AG09309 (cell line): ENCODE results near the gene OOEP.

Source experiments
- DNase-seq: peaks from one replicate; pipeline ENCODE4 v3.0.0-alpha.2; 2010; ENCODE audit warnings: low read depth
- H3K4me3 ChIP-seq: 2 replicates; pipeline ENCODE4 v1.5.1; 2011; ENCODE audit warnings: mild to moderate bottlenecking, low read depth, low read length, moderate library complexity; ENCODE audit not compliant: control insufficient read depth
- TF ChIP-seq, protein P1 (sequence below): IDR thresholded peaks from 2 replicates; pipeline ENCODE4 v1.5.1; 2011; ENCODE audit warnings: mild to moderate bottlenecking, low read depth, low read length, inconsistent platforms; ENCODE audit not compliant: insufficient read depth, control insufficient read depth; ENCODE audit errors: missing control alignments

OOEP gene

DNA sequence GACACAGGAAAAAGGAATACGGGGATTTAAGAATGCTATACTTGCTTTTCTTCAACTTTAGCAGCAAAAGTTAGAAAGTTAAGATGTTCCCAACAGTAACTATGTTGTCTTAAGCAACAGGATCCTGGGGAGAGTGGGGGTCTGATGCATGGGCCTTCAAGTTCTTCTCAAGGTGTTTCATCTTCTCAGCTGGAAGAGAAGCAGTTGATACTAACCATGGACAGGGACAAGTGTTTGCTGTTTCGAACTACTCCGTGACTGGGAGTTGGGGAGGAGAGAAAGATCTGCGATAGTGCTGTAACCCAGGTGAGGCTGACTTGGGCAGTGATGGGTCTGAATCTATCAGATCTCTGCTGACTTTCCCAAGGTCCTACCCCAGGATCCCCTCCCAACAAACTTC is 1.0 kb downstream of the OOEP start:
- H3K4me3 ChIP-seq: no peak overlapping the region
- DNase-seq: no peak
- TF ChIP-seq, protein P1, sequence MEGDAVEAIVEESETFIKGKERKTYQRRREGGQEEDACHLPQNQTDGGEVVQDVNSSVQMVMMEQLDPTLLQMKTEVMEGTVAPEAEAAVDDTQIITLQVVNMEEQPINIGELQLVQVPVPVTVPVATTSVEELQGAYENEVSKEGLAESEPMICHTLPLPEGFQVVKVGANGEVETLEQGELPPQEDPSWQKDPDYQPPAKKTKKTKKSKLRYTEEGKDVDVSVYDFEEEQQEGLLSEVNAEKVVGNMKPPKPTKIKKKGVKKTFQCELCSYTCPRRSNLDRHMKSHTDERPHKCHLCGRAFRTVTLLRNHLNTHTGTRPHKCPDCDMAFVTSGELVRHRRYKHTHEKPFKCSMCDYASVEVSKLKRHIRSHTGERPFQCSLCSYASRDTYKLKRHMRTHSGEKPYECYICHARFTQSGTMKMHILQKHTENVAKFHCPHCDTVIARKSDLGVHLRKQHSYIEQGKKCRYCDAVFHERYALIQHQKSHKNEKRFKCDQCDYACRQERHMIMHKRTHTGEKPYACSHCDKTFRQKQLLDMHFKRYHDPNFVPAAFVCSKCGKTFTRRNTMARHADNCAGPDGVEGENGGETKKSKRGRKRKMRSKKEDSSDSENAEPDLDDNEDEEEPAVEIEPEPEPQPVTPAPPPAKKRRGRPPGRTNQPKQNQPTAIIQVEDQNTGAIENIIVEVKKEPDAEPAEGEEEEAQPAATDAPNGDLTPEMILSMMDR: no peak

DNA sequence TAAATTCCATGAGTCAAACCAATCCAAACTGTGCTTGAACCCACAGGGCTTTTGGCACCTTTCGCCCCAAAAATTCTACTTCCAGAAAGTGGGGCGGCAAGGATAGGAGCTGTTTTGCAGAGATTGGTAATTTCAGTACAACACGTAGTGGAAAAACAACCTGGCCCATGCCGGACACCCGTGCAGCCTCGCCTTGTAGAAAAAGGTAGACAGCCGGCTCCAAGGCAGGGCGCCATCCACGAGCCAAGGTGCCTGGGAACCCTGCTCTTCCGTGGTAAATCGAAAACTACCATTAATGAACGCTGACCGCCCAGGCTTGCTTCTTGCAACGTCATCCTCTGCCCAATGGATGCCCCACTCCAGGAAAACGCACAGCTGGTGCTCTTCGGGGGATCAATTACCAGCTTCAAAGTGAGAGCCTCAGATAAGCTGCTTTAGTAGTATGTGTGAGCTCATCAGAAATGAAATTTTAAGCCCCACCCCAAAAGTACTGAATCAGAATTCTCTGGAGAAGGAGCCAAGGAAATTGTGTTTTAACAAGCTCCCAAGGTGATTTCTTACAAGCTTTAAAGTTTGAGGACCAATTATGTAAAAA is 1.8 kb downstream of the OOEP start:
- H3K4me3 ChIP-seq: no peak overlapping the region
- no peak for DNase-seq
- TF ChIP-seq, protein P1: no peak

- H3K4me3 ChIP-seq: no peak overlapping the region
- DNase-seq: no peak
- TF ChIP-seq, protein P1: no peak
Measured at GRCh38 chr6:73364549-73364948, 5.1 kb downstream of the OOEP start.

DNA sequence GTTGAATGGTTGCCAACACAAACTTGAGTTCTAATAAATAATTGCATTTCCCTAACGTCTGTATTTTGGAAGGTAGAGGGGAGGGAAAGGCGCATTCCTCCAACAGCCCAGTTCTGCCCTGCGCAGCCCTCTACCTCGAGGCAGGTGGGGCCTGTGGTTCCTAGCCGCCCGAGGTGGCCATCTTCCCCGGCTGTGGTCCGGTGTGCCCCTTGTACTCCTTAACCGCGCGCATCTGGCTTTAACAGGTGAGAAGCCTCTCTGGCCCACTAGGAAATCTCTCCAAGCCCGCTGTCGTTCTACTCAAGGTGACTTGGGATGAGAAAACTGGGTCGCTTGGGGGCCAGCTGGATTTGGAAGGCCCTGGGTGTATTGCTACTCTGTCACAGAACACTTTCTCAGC is 5.6 kb downstream of the OOEP start:
- TF ChIP-seq, protein P1: no peak
- no peak overlapping the region for H3K4me3 ChIP-seq
- DNase-seq: no peak

GRCh38 chr6:73363537-73363875 is 6.2 kb downstream of the OOEP start:
- no peak for DNase-seq
- TF ChIP-seq, protein P1: no peak
- no peak overlapping the region for H3K4me3 ChIP-seq

DNA sequence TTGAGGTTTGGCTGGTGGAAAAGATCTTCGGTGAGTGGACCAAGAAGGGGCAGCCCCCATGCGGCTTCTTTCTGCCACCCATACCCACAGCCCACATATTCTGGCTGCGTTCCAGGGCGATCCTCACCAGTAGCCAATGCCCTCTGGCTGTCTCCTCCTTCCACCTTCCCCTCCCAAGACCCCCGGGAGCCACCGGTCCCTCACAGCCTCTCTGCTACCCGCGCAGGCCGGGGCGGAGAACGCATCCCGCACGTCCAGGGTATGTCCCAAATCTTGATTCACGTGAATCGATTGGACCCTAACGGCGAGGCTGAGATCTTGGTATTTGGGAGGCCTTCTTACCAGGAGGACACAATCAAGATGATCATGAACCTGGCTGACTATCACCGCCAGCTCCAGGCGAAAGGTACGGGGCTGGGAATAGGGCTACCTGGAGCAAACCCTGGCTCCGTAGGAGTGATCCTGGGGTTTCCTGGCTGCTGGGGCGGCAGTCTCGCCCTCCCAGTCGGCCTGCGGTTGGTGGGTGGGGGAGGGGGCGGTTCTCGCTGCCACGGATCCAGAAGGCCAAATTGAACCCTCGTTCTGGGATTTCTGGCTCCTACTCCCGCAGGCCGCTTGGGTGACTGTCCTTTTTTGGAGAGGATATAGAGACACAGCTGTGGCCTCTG is 6.7 kb downstream of the OOEP start:
- DNase-seq: no peak
- TF ChIP-seq, protein P1: no peak
- no peak overlapping the region for H3K4me3 ChIP-seq
